Tibial nerve (tissue), 4 donors: ENCODE data around the gene CMSS1. TPM values are rescaled to one million over a fixed set of nuclear protein-coding genes. Genes with fewer than 3 reads are reported as not detected.

Experiments used
- DNase-seq, 2 donors: peaks; one replicate each; pipeline ENCODE4 v3.0.0-alpha.2; 2019; ENCODE audit warnings: low spot score in 2 of 2
- H3K27ac ChIP-seq, 4 donors: fragments of 200-600 bp; sonication (generic) in 3 of 4; one replicate each; pipeline ENCODE4 v1.5.1; 2017 to 2019; ENCODE audit warnings: mild to moderate bottlenecking in 1 of 4
- H3K27me3 ChIP-seq, 2 donors: fragments of 200-600 bp; sonication (generic) in 1 of 2; one replicate each; pipeline versions ENCODE4 v1.5.1 to v1.6.0; 2017 to 2019
- H3K36me3 ChIP-seq, 3 donors: fragments of 200-600 bp; sonication (generic); one replicate each; pipeline ENCODE4 v1.5.1; 2018 to 2019
- H3K4me1 ChIP-seq, 4 donors: fragments of 200-600 bp; sonication (generic) in 3 of 4; one replicate each; pipeline ENCODE4 v1.5.1; 2017 to 2019
- H3K4me3 ChIP-seq, 4 donors: fragments of 200-600 bp; sonication (generic) in 3 of 4; one replicate each; pipeline ENCODE4 v1.5.1; 2017 to 2019; ENCODE audit warnings: mild to moderate bottlenecking in 1 of 4, moderate library complexity in 1 of 4
- H3K9me3 ChIP-seq, 4 donors: fragments of 200-600 bp; sonication (generic) in 3 of 4; one replicate each; pipeline ENCODE4 v1.5.1; 2017 to 2019
- CTCF ChIP-seq, 5 experiments: fragments of 200-600 bp in 3 of 5; fragments of 450-650 bp in 2 of 5; sonication (generic) in 3 of 5; IDR thresholded peaks; one replicate each; pipeline ENCODE4 v1.5.1; 2016 to 2019; ENCODE audit warnings: antibody characterized with exemption in 5 of 5, mild to moderate bottlenecking in 3 of 5, moderate library complexity in 2 of 5
- EP300 ChIP-seq, 2 donors: sonication (generic); formaldehyde crosslinking; IDR thresholded peaks; one replicate each; pipeline ENCODE4 v1.6.1; 2017; ENCODE audit warnings: antibody characterized with exemption in 2 of 2, mild to moderate bottlenecking in 1 of 2
- POLR2A ChIP-seq, 2 donors: fragments of 450-650 bp; IDR thresholded peaks; one replicate each; pipeline ENCODE4 v1.6.1; 2017; ENCODE audit warnings: antibody characterized with exemption in 2 of 2, mild to moderate bottlenecking in 2 of 2, moderate library complexity in 2 of 2
- WGBS, 2 donors: methylation state at CpG; one replicate each; pipeline ENCODE4 v1.1.5; 2018; 5-methylcytosine and 5-hydroxymethylcytosine counted together
- total RNA-seq, 4 donors: library from RNA; depleted of rRNA; stranded (reverse); fragments of >200 nt; gene quantifications; one replicate each; pipeline ENCODE4 v1.1.0, GENCODE V29; 2016

CMSS1 gene
- total RNA-seq, 4 donors from 2014 or later: 5.5 to 29.1 (median 15.7) TPM

DNA sequence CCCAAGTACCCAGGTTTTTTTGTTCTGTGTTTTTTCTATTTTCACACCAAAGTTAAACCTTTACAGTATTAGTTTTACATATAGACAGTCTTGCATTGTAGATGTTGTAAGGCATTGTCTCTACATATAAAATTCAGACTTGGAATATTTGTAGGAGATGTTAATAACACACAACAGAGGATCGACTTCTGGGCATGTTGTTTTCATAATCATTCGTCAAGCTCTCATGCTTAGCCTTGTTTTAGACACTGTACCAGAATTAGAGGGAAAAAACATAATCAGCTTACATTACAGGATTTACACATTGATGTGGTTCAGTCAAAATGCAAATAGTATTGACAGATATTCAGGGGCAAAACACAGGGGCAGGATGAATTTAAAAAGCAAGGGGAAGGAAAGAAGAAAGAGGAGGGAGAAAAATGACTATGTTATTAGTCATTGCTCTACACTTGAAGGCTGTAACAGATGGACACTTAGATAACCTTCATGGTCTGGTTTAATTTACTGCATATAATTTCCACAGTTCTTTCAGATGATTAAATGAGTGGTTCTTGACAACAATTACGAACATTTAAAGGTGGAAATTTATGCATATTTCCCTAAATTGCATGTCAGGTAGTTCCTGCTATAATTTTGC lies 7.5 kb downstream of the CMSS1 start:
- H3K27ac ChIP-seq: no peak overlapping the region
- H3K9me3 ChIP-seq: no peaks in the 10 kb centered on the region
- WGBS, 2 donors: 72 to 75% methylated on average over 3 of the region's 3 CpGs
- DNase-seq: no peak
- peaks cover 0 to 6% (median 0%) of the 10 kb centered on the region in 4 donors for H3K4me1 ChIP-seq
- H3K4me3 ChIP-seq: no peak overlapping the region
- no peaks in the 10 kb centered on the region for H3K36me3 ChIP-seq
- no peak for TF ChIP-seq POLR2A (IDR thresholded peaks at IDR 0.05)
- TF ChIP-seq EP300 (IDR thresholded peaks at IDR 0.05): no peak
- no peak for TF ChIP-seq CTCF (IDR thresholded peaks at IDR 0.05)
- no peaks in the 10 kb centered on the region for H3K27me3 ChIP-seq

GRCh38 chr3:99829844-99830243 lies 12.2 kb downstream of the CMSS1 start:
- no peaks in the 10 kb centered on the region for H3K27me3 ChIP-seq
- no peak for DNase-seq
- no peaks in the 10 kb centered on the region for H3K9me3 ChIP-seq
- H3K36me3 ChIP-seq: no peaks in the 10 kb centered on the region
- no peak overlapping the region for H3K4me3 ChIP-seq
- no peak overlapping the region for H3K27ac ChIP-seq
- WGBS, 2 donors: 93 to 94% methylated on average over 3 of the region's 3 CpGs
- peaks cover 0 to 18% (median 0%) of the 10 kb centered on the region in 4 donors for H3K4me1 ChIP-seq
- TF ChIP-seq POLR2A (IDR thresholded peaks at IDR 0.05): no peak
- no peak for TF ChIP-seq CTCF (IDR thresholded peaks at IDR 0.05)
- no peak for TF ChIP-seq EP300 (IDR thresholded peaks at IDR 0.05)

DNA sequence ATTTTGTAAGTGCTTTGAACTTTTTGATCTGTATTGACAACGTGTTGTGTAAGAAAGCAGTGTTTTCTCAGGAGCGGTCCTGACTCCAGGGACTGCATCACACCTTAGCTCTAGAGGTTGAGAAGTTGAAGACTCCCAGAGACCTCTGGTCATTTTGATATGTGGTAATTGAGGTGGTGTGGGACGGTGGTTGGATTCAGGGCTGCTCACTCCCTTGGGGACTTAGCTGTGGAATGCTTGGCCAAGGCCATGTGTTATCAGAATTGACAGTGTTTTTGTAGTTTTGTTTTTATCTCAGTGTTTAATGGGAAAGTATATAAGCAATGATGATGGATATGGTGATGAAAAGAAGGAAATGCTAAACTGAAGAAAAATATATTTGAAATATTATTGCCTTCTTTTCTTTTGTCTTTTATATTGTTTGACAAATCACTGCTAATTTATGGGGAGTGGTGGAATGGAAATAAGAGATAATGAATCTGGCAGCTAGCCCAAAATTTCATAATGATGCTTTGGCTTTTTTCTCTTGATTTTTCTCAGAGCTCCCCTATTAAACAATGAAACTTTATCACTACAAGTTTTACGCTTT lies 16.0 kb downstream of the CMSS1 start:
- H3K36me3 ChIP-seq: no peaks in the 10 kb centered on the region
- peaks cover 0 to 18% (median 0%) of the 10 kb centered on the region in 4 donors for H3K4me1 ChIP-seq
- no peak overlapping the region for H3K4me3 ChIP-seq
- no peaks in the 10 kb centered on the region for H3K9me3 ChIP-seq
- WGBS, 2 donors: 58 to 60% methylated on average over 4 of the region's 4 CpGs
- TF ChIP-seq EP300 (IDR thresholded peaks at IDR 0.05) (no peak), CTCF (IDR thresholded peaks at IDR 0.05) (no peak), POLR2A (IDR thresholded peaks at IDR 0.05) (no peak)
- no peak for DNase-seq
- H3K27ac ChIP-seq: no peak overlapping the region
- no peaks in the 10 kb centered on the region for H3K27me3 ChIP-seq

GRCh38 chr3:99834211-99834957 lies 16.7 kb downstream of the CMSS1 start:
- Histone ChIP-seq H3K27ac (no peak overlapping the region), H3K4me1 (peaks cover 0 to 18% (median 0%) of the 10 kb centered on the region in 4 donors), H3K36me3 (no peaks in the 10 kb centered on the region), H3K27me3 (no peaks in the 10 kb centered on the region), H3K9me3 (no peaks in the 10 kb centered on the region), H3K4me3 (no peak overlapping the region)
- no peak for DNase-seq
- TF ChIP-seq EP300 (IDR thresholded peaks at IDR 0.05) (no peak), POLR2A (IDR thresholded peaks at IDR 0.05) (no peak), CTCF (IDR thresholded peaks at IDR 0.05) (no peak)
- 81 to 92% methylated on average over 2 of the region's 2 CpGs for WGBS, 2 donors

DNA sequence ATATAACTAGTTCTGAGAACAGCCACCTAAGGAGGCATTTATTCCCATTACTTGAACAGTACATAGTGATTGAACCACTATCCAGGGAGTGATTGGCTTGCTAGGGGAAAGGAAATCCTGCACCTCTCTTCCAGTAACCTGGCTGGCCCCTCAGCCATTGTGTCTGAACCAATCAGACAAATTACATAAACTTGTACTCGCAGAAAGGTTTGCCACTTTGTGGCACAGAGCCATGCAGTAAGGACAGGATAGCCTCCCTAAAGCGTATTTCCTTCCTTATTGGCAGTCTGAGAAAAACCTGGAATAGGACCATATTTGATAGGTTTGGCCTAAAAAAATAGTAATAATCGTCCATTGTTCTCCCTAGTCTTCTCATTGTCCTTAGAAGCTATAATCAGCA lies 19.0 kb downstream of the CMSS1 start:
- no peaks in the 10 kb centered on the region for H3K9me3 ChIP-seq
- H3K27me3 ChIP-seq: no peaks in the 10 kb centered on the region
- no peak overlapping the region for H3K27ac ChIP-seq
- no peak for DNase-seq
- H3K4me3 ChIP-seq: no peak overlapping the region
- H3K36me3 ChIP-seq: no peaks in the 10 kb centered on the region
- WGBS, 2 donors: 85 to 88% methylated on average over 3 of the region's 3 CpGs
- H3K4me1 ChIP-seq: peaks cover 0 to 18% (median 0%) of the 10 kb centered on the region in 4 donors
- TF ChIP-seq CTCF (IDR thresholded peaks at IDR 0.05) (no peak), EP300 (IDR thresholded peaks at IDR 0.05) (no peak), POLR2A (IDR thresholded peaks at IDR 0.05) (no peak)
